Sigmoid colon (tissue), 7 donors: ENCODE data around the gene DNAJC21. TPM values are rescaled to one million over a fixed set of nuclear protein-coding genes. Genes with fewer than 3 reads are reported as not detected.

Source experiments
- DNase-seq: peaks from one replicate; pipeline ENCODE4 v3.0.0-alpha.2; 2019
- H3K27ac ChIP-seq, 4 donors: fragments of 200-600 bp; sonication (generic); one replicate each; pipeline ENCODE4 v1.5.1; 2016 to 2019; ENCODE audit warnings: mild to moderate bottlenecking in 1 of 4
- H3K27me3 ChIP-seq, 3 donors: fragments of 200-600 bp; sonication (generic); one replicate each; pipeline ENCODE4 v1.5.1; 2019; ENCODE audit warnings: mild to moderate bottlenecking in 1 of 3
- H3K36me3 ChIP-seq, 4 donors: fragments of 200-600 bp; sonication (generic); one replicate each; pipeline ENCODE4 v1.5.1; 2016 to 2019
- H3K4me1 ChIP-seq, 4 donors: fragments of 200-600 bp; sonication (generic); one replicate each; pipeline ENCODE4 v1.5.1; 2017 to 2019
- H3K4me3 ChIP-seq, 4 donors: fragments of 200-600 bp; sonication (generic); one replicate each; pipeline ENCODE4 v1.5.1; 2017 to 2019; ENCODE audit warnings: mild to moderate bottlenecking in 2 of 4, moderate library complexity in 1 of 4
- H3K9me3 ChIP-seq, 4 donors: fragments of 200-600 bp in 3 of 4; sonication (generic) in 3 of 4; one replicate each; pipeline versions ENCODE4 v1.5.1 to v1.6.1; 2013 to 2019
- CTCF ChIP-seq, 4 experiments: fragments of 450-650 bp in 3 of 4; fragments of 200-600 bp in 1 of 4; IDR thresholded peaks; one replicate each; pipeline ENCODE4 v1.5.1; 2016 to 2019; ENCODE audit warnings: antibody characterized with exemption in 4 of 4, mild to moderate bottlenecking in 3 of 4, moderate library complexity in 2 of 4
- EP300 ChIP-seq, 4 donors: sonication (generic); formaldehyde crosslinking; IDR thresholded peaks; one replicate each; pipeline ENCODE4 v1.6.1; 2017; ENCODE audit warnings: antibody characterized with exemption in 4 of 4
- POLR2A ChIP-seq, 2 donors: fragments of 450-650 bp; IDR thresholded peaks; one replicate each; pipeline ENCODE4 v1.6.1; 2016; ENCODE audit warnings: antibody characterized with exemption in 2 of 2, mild to moderate bottlenecking in 2 of 2, moderate library complexity in 2 of 2
- POLR2AphosphoS5 ChIP-seq, 4 donors: sonication (generic); formaldehyde crosslinking; IDR thresholded peaks; one replicate each; pipeline ENCODE4 v1.6.1; 2017; ENCODE audit warnings: antibody characterized with exemption in 4 of 4
- WGBS, 2 donors: extraction: QIAGEN DNeasy Blood & Tissue Kit; methylation state at CpG; one replicate each; pipeline ENCODE4 v1.1.7; 2013; 5-methylcytosine and 5-hydroxymethylcytosine counted together
- intact Hi-C: fragments of 100-400 bp; cut with DNase I; formaldehyde crosslinking; loops from one replicate; pipeline ENCODE4 v1.15.1; 2023
- polyA plus RNA-seq, 3 donors: library from polyadenylated mRNA; stranded (reverse); fragments of 200-250 nt; gene quantifications; one replicate each; pipeline ENCODE4 v1.2.3, GENCODE V29; 2013
- total RNA-seq, 4 donors: library from RNA; depleted of rRNA; stranded (reverse); fragments of >200 nt; gene quantifications; one replicate each; pipeline ENCODE4 v1.1.0, GENCODE V29; 2016
- donor health status: healthy with polysubstance abuse.
- donor health status: Bipolar disorder and iron deficiency.
- donor health status: healthy.

The DNAJC21 gene
- total and polyA plus RNA-seq, 7 donors = 26.4 to 47.1 (median 40.6) TPM

- DNase-seq = no peak
Measured at GRCh38 chr5:34927785-34928184, 1.6 kb upstream of the DNAJC21 start.

GRCh38 chr5:34928267-34928666 lies 1.1 kb upstream of the DNAJC21 start:
- H3K4me1 ChIP-seq = peaks cover 0 to 31% (median 22%) of the 10 kb centered on the region in 4 donors
- H3K36me3 ChIP-seq = peaks cover 0 to 37% (median 14%) of the 10 kb centered on the region in 4 donors
- H3K9me3 ChIP-seq = no peaks in the 10 kb centered on the region
- no peak overlapping the region for H3K27ac ChIP-seq
- no peaks in the 10 kb centered on the region for H3K27me3 ChIP-seq
- intact Hi-C loops = no loop called here
- H3K4me3 ChIP-seq = no peak overlapping the region
- 88 to 89% methylated on average over 5 of the region's 5 CpGs for WGBS, 2 donors
- TF ChIP-seq CTCF (IDR thresholded peaks at IDR 0.05) (no peak), EP300 (IDR thresholded peaks at IDR 0.05) (no peak), POLR2AphosphoS5 (IDR thresholded peaks at IDR 0.05) (no peak), POLR2A (IDR thresholded peaks at IDR 0.05) (no peak)
- DNase-seq = no peak

More at GRCh38 chr5:34927785-34928184, 1.6 kb upstream of the DNAJC21 start:
- 93 to 96% methylated on average over 5 of the region's 5 CpGs for WGBS, 2 donors
- TF ChIP-seq CTCF (IDR thresholded peaks at IDR 0.05) (no peak), POLR2A (IDR thresholded peaks at IDR 0.05) (no peak), EP300 (IDR thresholded peaks at IDR 0.05) (no peak), POLR2AphosphoS5 (IDR thresholded peaks at IDR 0.05) (no peak)
- no peaks in the 10 kb centered on the region for H3K9me3 ChIP-seq
- H3K4me1 ChIP-seq = peaks cover 0 to 31% (median 22%) of the 10 kb centered on the region in 4 donors
- H3K27ac ChIP-seq = no peak overlapping the region
- intact Hi-C loops = no loop called here
- no peaks in the 10 kb centered on the region for H3K27me3 ChIP-seq
- peaks cover 0 to 41% (median 18%) of the 10 kb centered on the region in 4 donors for H3K36me3 ChIP-seq
- no peak overlapping the region for H3K4me3 ChIP-seq

GRCh38 chr5:34929720-34930461 lies 532 bp downstream of the DNAJC21 start:
- TF ChIP-seq POLR2AphosphoS5 (IDR thresholded peaks at IDR 0.05) (peak in 3 of 4 donors; percentile 28 to 55 (median 35)), POLR2A (IDR thresholded peaks at IDR 0.05) (no peak), CTCF (IDR thresholded peaks at IDR 0.05) (no peak), EP300 (IDR thresholded peaks at IDR 0.05) (no peak)
- intact Hi-C loops = loop anchor here (1.0 kb wide), 1 partner anchor 15 kb away; the partner anchor contains the start of genes BRIX1 and RAD1

GRCh38 chr5:34930462-34930844 lies 1.1 kb downstream of the DNAJC21 start:
- intact Hi-C loops = loop anchor here (1.0 kb wide), 1 partner anchor 15 kb away; the partner anchor contains the start of genes BRIX1 and RAD1
- 0 to 1% methylated on average over 3 of the region's 3 CpGs for WGBS, 2 donors
- no peak for DNase-seq
- peaks cover 0 to 15% (median 5%) of the 10 kb centered on the region in 4 donors for H3K36me3 ChIP-seq
- no peaks in the 10 kb centered on the region for H3K27me3 ChIP-seq
- H3K4me1 ChIP-seq = peaks cover 0 to 24% (median 19%) of the 10 kb centered on the region in 4 donors
- H3K9me3 ChIP-seq = no peaks in the 10 kb centered on the region
- peak overlapping the region; percentile 87 to 97 (median 96) for H3K27ac ChIP-seq
- TF ChIP-seq EP300 (IDR thresholded peaks at IDR 0.05) (no peak), POLR2AphosphoS5 (IDR thresholded peaks at IDR 0.05) (no peak), POLR2A (IDR thresholded peaks at IDR 0.05) (no peak), CTCF (IDR thresholded peaks at IDR 0.05) (no peak)
- H3K4me3 ChIP-seq = peak overlapping the region; percentile 60 to 95 (median 86)

More at GRCh38 chr5:34929720-34930461, 532 bp downstream of the DNAJC21 start:
- no peaks in the 10 kb centered on the region for H3K27me3 ChIP-seq
- peak; percentile 96 for DNase-seq
- H3K27ac ChIP-seq = peak overlapping the region; percentile 87 to 97 (median 96)
- H3K4me3 ChIP-seq = peak overlapping the region; percentile 60 to 95 (median 86)
- 0 to 1% methylated on average over 70 of the region's 70 CpGs for WGBS, 2 donors
- peaks cover 0 to 24% (median 19%) of the 10 kb centered on the region in 4 donors for H3K4me1 ChIP-seq
- H3K36me3 ChIP-seq = peaks cover 0 to 20% (median 7%) of the 10 kb centered on the region in 4 donors
- H3K9me3 ChIP-seq = no peaks in the 10 kb centered on the region
